Measurements from ENCODE around the gene TJP3.

DNA sequence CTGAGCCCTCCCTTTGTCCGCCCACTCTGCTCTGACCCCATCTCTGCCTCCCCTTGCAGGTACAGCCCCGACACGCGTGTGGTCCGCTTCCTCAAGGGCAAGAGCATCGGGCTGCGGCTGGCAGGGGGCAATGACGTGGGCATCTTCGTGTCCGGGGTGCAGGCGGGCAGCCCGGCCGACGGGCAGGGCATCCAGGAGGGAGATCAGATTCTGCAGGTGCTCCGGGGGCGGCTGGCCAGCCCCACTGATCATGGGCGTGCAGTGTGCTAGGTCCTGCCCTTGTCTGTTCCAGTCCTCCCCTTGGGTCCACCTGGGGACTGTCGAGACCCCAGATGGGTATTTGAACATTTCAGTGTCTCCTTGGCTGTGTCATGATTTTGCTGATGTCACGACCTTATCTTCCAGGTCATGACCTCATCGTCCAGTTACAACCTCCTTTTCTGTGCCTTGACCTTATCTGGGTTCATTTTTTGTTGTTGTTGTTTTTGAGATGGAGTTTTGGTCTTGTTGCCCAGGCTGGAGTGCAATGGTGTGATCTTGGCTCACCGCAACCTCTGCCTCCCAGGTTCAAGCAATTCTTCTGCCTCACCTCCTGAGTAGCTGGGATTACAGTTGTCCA lies 28.0 kb downstream of the TJP3 start:
- TF ChIP-seq, protein P1, sequence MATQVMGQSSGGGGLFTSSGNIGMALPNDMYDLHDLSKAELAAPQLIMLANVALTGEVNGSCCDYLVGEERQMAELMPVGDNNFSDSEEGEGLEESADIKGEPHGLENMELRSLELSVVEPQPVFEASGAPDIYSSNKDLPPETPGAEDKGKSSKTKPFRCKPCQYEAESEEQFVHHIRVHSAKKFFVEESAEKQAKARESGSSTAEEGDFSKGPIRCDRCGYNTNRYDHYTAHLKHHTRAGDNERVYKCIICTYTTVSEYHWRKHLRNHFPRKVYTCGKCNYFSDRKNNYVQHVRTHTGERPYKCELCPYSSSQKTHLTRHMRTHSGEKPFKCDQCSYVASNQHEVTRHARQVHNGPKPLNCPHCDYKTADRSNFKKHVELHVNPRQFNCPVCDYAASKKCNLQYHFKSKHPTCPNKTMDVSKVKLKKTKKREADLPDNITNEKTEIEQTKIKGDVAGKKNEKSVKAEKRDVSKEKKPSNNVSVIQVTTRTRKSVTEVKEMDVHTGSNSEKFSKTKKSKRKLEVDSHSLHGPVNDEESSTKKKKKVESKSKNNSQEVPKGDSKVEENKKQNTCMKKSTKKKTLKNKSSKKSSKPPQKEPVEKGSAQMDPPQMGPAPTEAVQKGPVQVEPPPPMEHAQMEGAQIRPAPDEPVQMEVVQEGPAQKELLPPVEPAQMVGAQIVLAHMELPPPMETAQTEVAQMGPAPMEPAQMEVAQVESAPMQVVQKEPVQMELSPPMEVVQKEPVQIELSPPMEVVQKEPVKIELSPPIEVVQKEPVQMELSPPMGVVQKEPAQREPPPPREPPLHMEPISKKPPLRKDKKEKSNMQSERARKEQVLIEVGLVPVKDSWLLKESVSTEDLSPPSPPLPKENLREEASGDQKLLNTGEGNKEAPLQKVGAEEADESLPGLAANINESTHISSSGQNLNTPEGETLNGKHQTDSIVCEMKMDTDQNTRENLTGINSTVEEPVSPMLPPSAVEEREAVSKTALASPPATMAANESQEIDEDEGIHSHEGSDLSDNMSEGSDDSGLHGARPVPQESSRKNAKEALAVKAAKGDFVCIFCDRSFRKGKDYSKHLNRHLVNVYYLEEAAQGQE (IDR thresholded peaks at IDR 0.05; ENCODE audit: insufficient read depth in 1 of 2, low read depth in 2 of 2, low read length in 2 of 2): no peak
- TF ChIP-seq POLR2AphosphoS5 (IDR thresholded peaks at IDR 0.05; ENCODE audit: low read depth, low read length) (no peak), FOXP2 (optimal IDR thresholded peaks at IDR 0.05; ENCODE audit: borderline replicate concordance, extremely low read depth, extremely low read length, insufficient read depth) (no peak)

Measured in PFSK-1 (cell line).